ENCODE results near the gene AGT.

The AGT gene

GRCh38 chr1:230759369-230760065 is 45.6 kb upstream of the AGT start:
- Histone ChIP-seq H3K9ac (ENCODE audit: low read length) (no peak overlapping the region), H3K27me3 (ENCODE audit: low read length) (no peaks in the 10 kb centered on the region), H3K4me2 (ENCODE audit: low read depth, low read length, poor library complexity, severe bottlenecking) (no peak overlapping the region), H3K79me2 (ENCODE audit: insufficient read depth, low read length) (no peaks in the 10 kb centered on the region), H2AFZ (ENCODE audit: low read depth, low read length, severe bottlenecking) (no peak overlapping the region), H3K4me3 (ENCODE audit: insufficient read depth, low read length, poor library complexity, severe bottlenecking) (no peak overlapping the region), H4K20me1 (ENCODE audit: low read depth, low read length) (no peaks in the 10 kb centered on the region), H3K27ac (ENCODE audit: low read depth, low read length) (no peak overlapping the region), H3F3A (ENCODE audit: insufficient read depth) (no peaks in the 10 kb centered on the region), H3K9me2 (replicated peaks; ENCODE audit: insufficient read depth, low read length) (no peaks in the 10 kb centered on the region), H3K36me3 (ENCODE audit: low read length) (no peaks in the 10 kb centered on the region), H3K9me3 (ENCODE audit: insufficient read depth, low read length) (no peaks in the 10 kb centered on the region)
- TF ChIP-seq EZH2phosphoT487 (conservative IDR thresholded peaks at IDR 0.05; ENCODE audit: low read length) (no peak), CTCF (IDR thresholded peaks at IDR 0.05; ENCODE audit: insufficient read depth, low read length, poor library complexity, severe bottlenecking) (no peak)

GRCh38 chr1:230758709-230759368 is 44.9 kb upstream of the AGT start:
- no peak overlapping the region for H3K4me3 ChIP-seq (ENCODE audit: insufficient read depth, low read length, poor library complexity, severe bottlenecking)
- H3F3A ChIP-seq (ENCODE audit: insufficient read depth), result no peaks in the 10 kb centered on the region
- no peaks in the 10 kb centered on the region for H3K9me2 ChIP-seq (replicated peaks; ENCODE audit: insufficient read depth, low read length)
- H3K27me3 ChIP-seq (ENCODE audit: low read length), result no peaks in the 10 kb centered on the region
- no peak overlapping the region for H3K9ac ChIP-seq (ENCODE audit: low read length)
- no peak overlapping the region for H3K27ac ChIP-seq (ENCODE audit: low read depth, low read length)
- no peaks in the 10 kb centered on the region for H3K79me2 ChIP-seq (ENCODE audit: insufficient read depth, low read length)
- H3K36me3 ChIP-seq (ENCODE audit: low read length), result no peaks in the 10 kb centered on the region
- no peaks in the 10 kb centered on the region for H4K20me1 ChIP-seq (ENCODE audit: low read depth, low read length)
- no peak for TF ChIP-seq EZH2phosphoT487 (conservative IDR thresholded peaks at IDR 0.05; ENCODE audit: low read length)
- TF ChIP-seq CTCF (IDR thresholded peaks at IDR 0.05; ENCODE audit: insufficient read depth, low read length, poor library complexity, severe bottlenecking), result no peak
- no peaks in the 10 kb centered on the region for H3K9me3 ChIP-seq (ENCODE audit: insufficient read depth, low read length)
- H3K4me2 ChIP-seq (ENCODE audit: low read depth, low read length, poor library complexity, severe bottlenecking), result no peak overlapping the region
- no peak overlapping the region for H2AFZ ChIP-seq (ENCODE audit: low read depth, low read length, severe bottlenecking)

- Histone ChIP-seq H3K4me2 (ENCODE audit: low read depth, low read length, poor library complexity, severe bottlenecking) (no peak overlapping the region), H3K36me3 (ENCODE audit: low read length) (no peaks in the 10 kb centered on the region), H3K27me3 (ENCODE audit: low read length) (no peaks in the 10 kb centered on the region), H3K27ac (ENCODE audit: low read depth, low read length) (no peak overlapping the region), H3F3A (ENCODE audit: insufficient read depth) (no peaks in the 10 kb centered on the region), H3K9me3 (ENCODE audit: insufficient read depth, low read length) (no peaks in the 10 kb centered on the region), H3K9me2 (replicated peaks; ENCODE audit: insufficient read depth, low read length) (no peaks in the 10 kb centered on the region), H3K9ac (ENCODE audit: low read length) (no peak overlapping the region), H2AFZ (ENCODE audit: low read depth, low read length, severe bottlenecking) (no peak overlapping the region), H4K20me1 (ENCODE audit: low read depth, low read length) (no peaks in the 10 kb centered on the region), H3K79me2 (ENCODE audit: insufficient read depth, low read length) (no peaks in the 10 kb centered on the region), H3K4me3 (ENCODE audit: insufficient read depth, low read length, poor library complexity, severe bottlenecking) (no peak overlapping the region)
- no peak for TF ChIP-seq CTCF (IDR thresholded peaks at IDR 0.05; ENCODE audit: insufficient read depth, low read length, poor library complexity, severe bottlenecking)
- no peak for TF ChIP-seq EZH2phosphoT487 (conservative IDR thresholded peaks at IDR 0.05; ENCODE audit: low read length)
Measured at GRCh38 chr1:230757856-230758708, 44.2 kb upstream of the AGT start.

All from SU-DHL-6 (cell line).